Panc1 (cell line): ENCODE results near the gene SEPHS1. TPM values are rescaled to one million over a fixed set of nuclear protein-coding genes. Genes with fewer than 3 reads are reported as not detected.

Experiments used
- ATAC-seq: fragments of 200-7000 bp; cut with Tn5 transposase; 2 replicates; pipeline ENCODE4 v1.9.1; 2020; ENCODE audit warnings: mild to moderate bottlenecking, moderate library complexity
- BruUV-seq: library from RNA; stranded (reverse); fragments of 400-500 nt; replicated peaks from 2 replicates; lab custom pipeline; 2021; lab: Mats Ljungman, UMichigan
- CTCF ChIA-PET: fragments of 300-600 bp; sonication (Branson Sonifier 250); formaldehyde crosslinking; loops from one replicate; lab custom pipeline; 2022; ENCODE audit warnings: antibody characterized with exemption; lab: Charles Lee
- POLR2A ChIA-PET: fragments of 300-600 bp; sonication (Branson Sonifier 250); formaldehyde crosslinking; loops from one replicate; lab custom pipeline; 2022; ENCODE audit warnings: antibody characterized with exemption; lab: Charles Lee
- DNase-seq: peaks from one replicate; pipeline ENCODE4 v3.0.0-alpha.2; 2010; ENCODE audit warnings: low read depth, low spot score
- H3K27ac ChIP-seq: 2 replicates; pipeline ENCODE4 v1.5.1; 2011; ENCODE audit warnings: mild to moderate bottlenecking, low read length, inconsistent platforms
- H3K27me3 ChIP-seq: fragments of 200-500 bp; sonication (Bioruptor generic); 2 replicates; pipeline ENCODE4 v1.6.0; 2014; ENCODE audit warnings: low read length, inconsistent platforms; ENCODE audit not compliant: control insufficient read depth, insufficient read depth
- H3K36me3 ChIP-seq: fragments of 200-500 bp; sonication (Bioruptor generic); 2 replicates; pipeline ENCODE4 v1.5.1; 2014; ENCODE audit warnings: inconsistent platforms, mild to moderate bottlenecking, low read length, moderate library complexity; ENCODE audit not compliant: control insufficient read depth, insufficient read depth
- H3K4me1 ChIP-seq: 2 replicates; pipeline ENCODE4 v1.5.1; 2011; ENCODE audit warnings: inconsistent platforms, mild to moderate bottlenecking, low read length, moderate library complexity; ENCODE audit not compliant: control insufficient read depth, insufficient read depth
- H3K4me3 ChIP-seq, 2 experiments: 2 replicates each; pipeline ENCODE4 v1.5.1; 2011 to 2012; ENCODE audit warnings: low read depth in 2 of 2, low read length in 2 of 2, mild to moderate bottlenecking in 2 of 2, inconsistent platforms in 1 of 2, moderate library complexity in 1 of 2
- H3K9me3 ChIP-seq: fragments of 200-500 bp; sonication (Bioruptor generic); 2 replicates; pipeline ENCODE4 v1.5.1; 2014; ENCODE audit warnings: low read depth, mild to moderate bottlenecking, inconsistent platforms, low read length, moderate library complexity; ENCODE audit not compliant: control insufficient read depth, insufficient read depth
- POLR2AphosphoS5 ChIP-seq: IDR thresholded peaks from 2 replicates; pipeline ENCODE4 v1.6.1; 2012; ENCODE audit warnings: mild to moderate bottlenecking, low read depth, low read length, moderate library complexity
- SIN3A ChIP-seq: IDR thresholded peaks from 2 replicates; pipeline ENCODE4 v1.6.1; 2012; ENCODE audit warnings: low read depth, mild to moderate bottlenecking, low read length, moderate library complexity, borderline replicate concordance; ENCODE audit not compliant: insufficient read depth
- TCF7L2 ChIP-seq: IDR thresholded peaks from 2 replicates; pipeline ENCODE4 v1.6.1; 2011; ENCODE audit warnings: mild to moderate bottlenecking, low read depth, low read length, inconsistent platforms
- in situ Hi-C: cut with HindIII; loops from 2 replicates; pipeline ENCODE4 v1.10.0; 2016; ENCODE audit warnings: low sequenced_read_pairs, low pct_unique_long_range_greater_than_20kb
- intact Hi-C: fragments of 100-400 bp; cut with micrococcal nuclease; formaldehyde crosslinking; loops from one replicate; pipeline ENCODE4 v1.10.0; 2022; ENCODE audit not compliant: unreplicated experiment
- total RNA-seq: library from RNA; stranded (reverse); gene quantifications from one replicate; pipeline ENCODE4 v1.2.1, GENCODE V29; 2021; ENCODE audit not compliant: unreplicated experiment
- TF ChIP-seq, protein P1 (sequence below), 2 experiments: IDR thresholded peaks; 2 replicates each; pipeline ENCODE4 v1.6.1; 2011 to 2012; ENCODE audit warnings: low read depth in 2 of 2, control low read depth in 1 of 2, low read length in 1 of 2, mild to moderate bottlenecking in 1 of 2, moderate library complexity in 1 of 2; ENCODE audit not compliant: insufficient read depth in 1 of 2
- TF ChIP-seq, protein P2 (sequence below): fragments of 450-650 bp; IDR thresholded peaks from 2 replicates; pipeline ENCODE4 v1.5.1; 2017; ENCODE audit warnings: mild to moderate bottlenecking

The SEPHS1 gene
- total RNA-seq, 1 experiment from 2014 or later = 47.1 TPM

DNA sequence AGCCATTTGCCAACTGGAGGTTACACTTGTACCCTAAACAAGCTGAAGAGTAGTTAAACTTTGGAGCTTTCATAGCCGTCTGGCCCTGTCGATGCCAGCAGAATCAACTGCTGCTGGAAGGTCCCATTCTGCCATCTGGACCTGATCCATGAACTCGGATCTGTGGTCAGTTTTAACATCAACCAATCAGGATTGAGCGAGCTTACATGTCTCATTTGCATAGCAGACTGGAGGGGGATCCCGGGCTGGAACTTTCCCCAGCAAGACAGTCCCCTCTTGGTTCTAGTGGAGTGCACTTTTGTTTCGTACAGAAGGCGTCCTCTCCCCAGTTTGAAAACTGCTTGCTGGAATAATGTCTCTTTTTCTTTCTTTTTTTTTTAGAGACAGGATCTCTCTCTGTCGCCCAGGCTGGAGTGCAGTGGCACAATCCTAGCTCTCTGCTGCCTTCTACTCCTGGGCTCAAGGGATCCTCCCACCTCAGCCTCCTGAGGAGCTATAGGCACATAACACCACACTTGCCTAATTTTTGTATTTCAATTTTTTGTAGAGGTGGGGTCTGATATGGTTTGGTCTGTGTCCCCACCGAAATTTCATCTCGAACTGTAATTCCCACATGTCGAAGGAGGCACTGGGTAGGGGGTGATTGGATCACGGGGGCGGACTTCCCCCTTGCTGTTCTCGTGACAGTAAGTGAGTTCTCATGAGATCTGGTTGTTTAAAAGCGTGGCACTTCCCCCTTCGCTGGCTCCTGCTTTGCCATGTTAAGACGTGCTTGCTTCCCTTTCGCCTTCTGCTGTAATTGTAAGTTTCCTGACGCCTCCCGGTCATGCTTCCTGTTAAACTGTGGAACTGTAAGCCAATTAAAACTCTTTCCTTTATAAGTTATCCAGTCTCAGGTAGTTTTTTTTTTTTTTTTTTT, 42.8 kb upstream of the SEPHS1 start:
- H3K9me3 ChIP-seq = no peaks in the 10 kb centered on the region
- in situ Hi-C loops = no loop called here
- no peak overlapping the region for H3K4me3 ChIP-seq
- ChIA-PET CTCF (no interaction called here), POLR2A (no interaction called here)
- ATAC-seq = no peak
- no peak for TF ChIP-seq TCF7L2
- TF ChIP-seq POLR2AphosphoS5 = no peak
- TF ChIP-seq, protein P1, sequence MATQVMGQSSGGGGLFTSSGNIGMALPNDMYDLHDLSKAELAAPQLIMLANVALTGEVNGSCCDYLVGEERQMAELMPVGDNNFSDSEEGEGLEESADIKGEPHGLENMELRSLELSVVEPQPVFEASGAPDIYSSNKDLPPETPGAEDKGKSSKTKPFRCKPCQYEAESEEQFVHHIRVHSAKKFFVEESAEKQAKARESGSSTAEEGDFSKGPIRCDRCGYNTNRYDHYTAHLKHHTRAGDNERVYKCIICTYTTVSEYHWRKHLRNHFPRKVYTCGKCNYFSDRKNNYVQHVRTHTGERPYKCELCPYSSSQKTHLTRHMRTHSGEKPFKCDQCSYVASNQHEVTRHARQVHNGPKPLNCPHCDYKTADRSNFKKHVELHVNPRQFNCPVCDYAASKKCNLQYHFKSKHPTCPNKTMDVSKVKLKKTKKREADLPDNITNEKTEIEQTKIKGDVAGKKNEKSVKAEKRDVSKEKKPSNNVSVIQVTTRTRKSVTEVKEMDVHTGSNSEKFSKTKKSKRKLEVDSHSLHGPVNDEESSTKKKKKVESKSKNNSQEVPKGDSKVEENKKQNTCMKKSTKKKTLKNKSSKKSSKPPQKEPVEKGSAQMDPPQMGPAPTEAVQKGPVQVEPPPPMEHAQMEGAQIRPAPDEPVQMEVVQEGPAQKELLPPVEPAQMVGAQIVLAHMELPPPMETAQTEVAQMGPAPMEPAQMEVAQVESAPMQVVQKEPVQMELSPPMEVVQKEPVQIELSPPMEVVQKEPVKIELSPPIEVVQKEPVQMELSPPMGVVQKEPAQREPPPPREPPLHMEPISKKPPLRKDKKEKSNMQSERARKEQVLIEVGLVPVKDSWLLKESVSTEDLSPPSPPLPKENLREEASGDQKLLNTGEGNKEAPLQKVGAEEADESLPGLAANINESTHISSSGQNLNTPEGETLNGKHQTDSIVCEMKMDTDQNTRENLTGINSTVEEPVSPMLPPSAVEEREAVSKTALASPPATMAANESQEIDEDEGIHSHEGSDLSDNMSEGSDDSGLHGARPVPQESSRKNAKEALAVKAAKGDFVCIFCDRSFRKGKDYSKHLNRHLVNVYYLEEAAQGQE (IDR thresholded peaks at IDR 0.05; ENCODE audit: insufficient read depth in 1 of 2, low read depth in 2 of 2, low read length in 1 of 2) = no peak
- TF ChIP-seq SIN3A = no peak
- TF ChIP-seq, protein P2, sequence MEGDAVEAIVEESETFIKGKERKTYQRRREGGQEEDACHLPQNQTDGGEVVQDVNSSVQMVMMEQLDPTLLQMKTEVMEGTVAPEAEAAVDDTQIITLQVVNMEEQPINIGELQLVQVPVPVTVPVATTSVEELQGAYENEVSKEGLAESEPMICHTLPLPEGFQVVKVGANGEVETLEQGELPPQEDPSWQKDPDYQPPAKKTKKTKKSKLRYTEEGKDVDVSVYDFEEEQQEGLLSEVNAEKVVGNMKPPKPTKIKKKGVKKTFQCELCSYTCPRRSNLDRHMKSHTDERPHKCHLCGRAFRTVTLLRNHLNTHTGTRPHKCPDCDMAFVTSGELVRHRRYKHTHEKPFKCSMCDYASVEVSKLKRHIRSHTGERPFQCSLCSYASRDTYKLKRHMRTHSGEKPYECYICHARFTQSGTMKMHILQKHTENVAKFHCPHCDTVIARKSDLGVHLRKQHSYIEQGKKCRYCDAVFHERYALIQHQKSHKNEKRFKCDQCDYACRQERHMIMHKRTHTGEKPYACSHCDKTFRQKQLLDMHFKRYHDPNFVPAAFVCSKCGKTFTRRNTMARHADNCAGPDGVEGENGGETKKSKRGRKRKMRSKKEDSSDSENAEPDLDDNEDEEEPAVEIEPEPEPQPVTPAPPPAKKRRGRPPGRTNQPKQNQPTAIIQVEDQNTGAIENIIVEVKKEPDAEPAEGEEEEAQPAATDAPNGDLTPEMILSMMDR = no peak
- BruUV-seq = no TSS peak
- DNase-seq = no peak
- no peak overlapping the region for H3K27ac ChIP-seq
- intact Hi-C loops = no loop called here
- no peaks in the 10 kb centered on the region for H3K36me3 ChIP-seq
- H3K27me3 ChIP-seq = no peaks in the 10 kb centered on the region
- H3K4me1 ChIP-seq = peaks cover 2% of the 10 kb centered on the region; the same call in 1 of the 2 replicates

DNA sequence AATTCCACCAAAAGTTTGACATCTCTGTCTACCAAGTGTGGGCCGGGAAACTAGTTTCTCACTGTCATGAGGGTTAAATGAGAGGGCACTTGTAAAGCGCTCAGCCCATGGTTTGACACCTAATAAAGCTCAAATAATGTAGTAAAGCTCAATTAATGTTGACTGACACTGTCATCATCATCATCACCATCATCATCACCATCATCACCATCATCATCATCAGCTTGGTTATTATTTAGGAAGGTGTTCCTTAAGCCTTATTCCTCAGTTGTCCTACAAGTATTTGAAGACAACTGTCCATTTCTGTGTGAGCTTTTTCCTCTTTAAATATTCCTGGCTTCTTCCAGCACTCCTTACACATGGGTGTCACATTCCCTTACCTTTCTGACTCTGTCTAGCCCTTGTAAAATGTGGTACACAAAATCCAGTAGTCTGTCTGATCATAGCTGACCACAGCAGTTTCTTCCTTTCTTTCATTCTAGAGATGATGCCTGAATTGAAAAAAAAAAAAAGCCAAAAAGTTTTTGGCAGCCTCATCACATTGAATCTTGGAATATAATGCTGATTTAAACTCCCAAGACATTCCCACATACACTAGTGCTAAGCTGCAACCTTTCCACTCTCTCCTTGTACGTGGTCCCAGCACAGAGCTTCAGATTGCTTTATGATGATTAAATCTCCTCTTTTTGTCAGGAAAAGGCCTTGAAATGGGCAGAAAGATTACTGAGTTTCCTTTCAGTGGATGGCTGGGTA, 40.6 kb upstream of the SEPHS1 start:
- no peak for DNase-seq
- ChIA-PET POLR2A (no interaction called here), CTCF (interaction anchor here (0.7 kb wide), 1 partner anchor 153 kb away, joined by 3 read pairs; no protein-coding TSS in a partner anchor)
- no TSS peak for BruUV-seq
- TF ChIP-seq TCF7L2 = no peak
- Histone ChIP-seq H3K4me3 (no peak overlapping the region), H3K4me1 (peaks cover 2% of the 10 kb centered on the region; the same call in 1 of the 2 replicates), H3K9me3 (no peaks in the 10 kb centered on the region), H3K27ac (no peak overlapping the region), H3K36me3 (no peaks in the 10 kb centered on the region), H3K27me3 (no peaks in the 10 kb centered on the region)
- in situ Hi-C loops (no loop called here), intact Hi-C loops (no loop called here)
- no peak for ATAC-seq
